H54 (cell line): ENCODE data around the gene MEIS1.

Experiments
- DNase-seq: peaks from one replicate; pipeline ENCODE4 v3.0.0; 2011; ENCODE audit warnings: low spot score, mixed read lengths; ENCODE audit not compliant: insufficient read length
- FAIRE-seq: peaks from 3 replicates; lab custom pipeline; 2011; peaks lifted over from hg19 to GRCh38; lab: Jason Lieb, UNC
- POLR2A ChIP-seq: IDR thresholded peaks from 2 replicates; pipeline ENCODE4 v1.6.1; 2011; ENCODE audit warnings: low read depth, mild to moderate bottlenecking, low read length

The MEIS1 gene

GRCh38 chr2:66488946-66489345 is 54.0 kb downstream of the MEIS1 start:
- TF ChIP-seq POLR2A, result no peak
- DNase-seq (no peak), FAIRE-seq (no peak)

DNA sequence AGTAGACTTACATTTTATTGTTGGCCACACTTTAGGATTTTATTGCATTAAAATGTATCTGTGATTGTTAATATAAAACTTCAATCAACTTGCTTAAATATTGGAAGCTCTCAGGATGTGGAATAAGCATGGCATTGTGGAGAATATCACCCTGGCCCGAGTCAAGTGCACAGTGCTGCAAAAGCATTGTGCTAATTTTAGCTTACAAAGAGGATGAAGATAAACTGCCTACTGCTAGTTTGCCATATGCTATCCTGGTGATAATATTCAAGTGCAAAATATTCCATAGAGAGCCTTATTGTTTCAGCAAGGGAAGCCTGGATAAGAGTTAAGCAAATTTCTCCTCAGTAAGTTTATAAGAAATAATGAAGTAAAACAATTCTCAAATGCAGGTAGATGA is 54.5 kb downstream of the MEIS1 start:
- no peak for DNase-seq
- no peak for FAIRE-seq
- TF ChIP-seq POLR2A, result no peak

GRCh38 chr2:66490588-66491001 is 55.7 kb downstream of the MEIS1 start:
- TF ChIP-seq POLR2A, result no peak
- FAIRE-seq, result no peak
- no peak for DNase-seq

DNA sequence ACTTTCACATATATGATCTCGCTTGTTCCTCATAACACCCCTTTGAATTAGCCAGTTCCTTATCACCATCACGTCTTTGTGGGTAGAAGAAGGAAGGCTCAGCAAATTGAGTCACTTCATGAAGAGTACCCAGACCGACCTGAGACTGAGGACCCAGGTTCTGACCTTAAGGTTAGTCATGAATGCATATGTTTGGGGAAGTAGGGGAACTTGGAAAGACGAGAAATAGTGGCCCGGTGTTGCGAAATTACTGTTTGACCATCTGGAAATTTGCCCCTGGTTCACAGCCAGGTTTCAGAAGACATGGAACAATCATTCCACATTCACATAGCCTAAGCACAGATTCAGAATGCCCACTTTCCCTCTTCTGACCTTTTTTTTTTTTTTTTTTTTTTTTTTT is 59.8 kb downstream of the MEIS1 start:
- no peak for TF ChIP-seq POLR2A
- DNase-seq (no peak), FAIRE-seq (no peak)

DNA sequence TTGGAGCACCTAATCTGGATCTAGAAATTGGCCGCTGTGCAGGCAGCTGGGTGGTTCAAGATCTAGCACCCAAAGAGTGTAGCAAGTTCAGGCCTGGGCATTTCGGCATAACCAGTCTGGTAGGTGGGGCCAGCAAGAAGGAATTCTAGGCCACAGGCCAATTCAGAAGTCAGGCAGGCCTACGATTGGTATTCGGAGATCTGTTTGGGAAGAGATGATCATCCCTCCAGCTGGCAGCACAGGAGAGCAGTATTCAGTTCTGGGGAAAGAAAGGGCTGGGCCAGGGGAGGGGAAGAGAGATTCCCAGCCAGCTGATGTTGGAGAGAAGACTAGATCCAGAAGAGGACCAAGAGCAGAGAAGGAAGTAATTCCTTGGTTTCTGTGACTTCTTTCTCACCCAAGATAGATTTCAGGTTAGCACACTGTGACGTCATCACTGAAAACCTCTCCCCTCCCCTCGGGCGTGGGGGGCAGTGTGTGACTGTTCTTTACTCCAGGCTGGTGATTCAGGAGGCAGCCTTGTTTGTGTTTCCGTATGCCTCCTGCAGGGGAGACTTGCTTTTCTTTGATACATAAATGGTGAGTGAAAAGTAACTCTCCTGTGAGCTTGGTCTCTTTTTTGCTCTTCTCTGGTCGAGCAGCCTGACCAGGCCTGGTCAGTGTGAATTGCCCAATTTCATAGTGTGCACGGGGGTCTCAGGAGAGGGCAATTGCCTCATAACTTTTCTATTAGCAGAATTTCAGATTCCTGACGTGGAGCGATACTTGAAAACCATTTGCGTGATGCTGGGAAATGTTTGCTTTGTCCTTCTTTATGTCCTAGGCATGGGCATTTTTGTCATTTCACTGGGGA is 61.1 kb downstream of the MEIS1 start:
- DNase-seq (peak; percentile 68), FAIRE-seq (peak; percentile 99)
- no peak for TF ChIP-seq POLR2A

- DNase-seq, result no peak
- no peak for FAIRE-seq
- TF ChIP-seq POLR2A, result no peak
Measured at GRCh38 chr2:66496670-66497420, 61.9 kb downstream of the MEIS1 start.

GRCh38 chr2:66497431-66498288 is 62.7 kb downstream of the MEIS1 start:
- DNase-seq (no peak), FAIRE-seq (no peak)
- TF ChIP-seq POLR2A, result no peak

DNA sequence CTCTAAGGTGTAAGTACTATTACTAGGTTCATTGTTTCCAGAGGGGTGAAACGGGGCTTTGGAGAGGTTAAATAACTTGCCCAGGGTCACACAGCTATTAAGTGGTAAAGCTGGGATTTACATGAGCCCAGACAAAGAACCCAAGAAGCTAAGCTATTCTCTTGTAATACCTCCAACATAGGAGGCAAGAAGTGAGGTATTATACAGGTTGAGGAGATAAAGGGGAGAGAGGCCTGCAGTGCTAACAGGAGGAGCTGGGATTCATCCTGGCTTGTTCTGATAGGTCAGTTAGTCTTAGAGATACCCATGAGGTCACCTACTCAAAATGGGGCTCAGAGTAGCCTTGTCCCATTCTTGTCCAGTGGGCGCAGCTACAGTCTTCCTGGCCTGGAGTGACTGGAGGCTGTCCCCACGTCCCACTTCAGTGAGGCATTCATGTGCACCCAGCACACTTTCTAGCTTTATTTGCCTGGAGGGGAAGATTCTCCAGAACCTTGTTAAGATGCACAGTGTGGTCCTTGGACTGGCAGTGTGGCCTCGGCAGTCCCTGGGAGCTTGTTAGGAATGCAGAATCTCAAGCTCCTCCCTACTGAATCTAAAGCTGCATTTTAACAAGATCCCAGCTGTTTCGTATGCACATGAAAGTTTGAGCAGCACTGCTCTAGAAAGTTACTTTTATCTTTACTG is 63.5 kb downstream of the MEIS1 start:
- FAIRE-seq (no peak), DNase-seq (no peak)

GRCh38 chr2:66501267-66501666 is 66.3 kb downstream of the MEIS1 start:
- DNase-seq (no peak), FAIRE-seq (no peak)
- TF ChIP-seq POLR2A, result no peak

More for the DNA sequence above, 63.5 kb downstream of the MEIS1 start:
- no peak for TF ChIP-seq POLR2A

DNA sequence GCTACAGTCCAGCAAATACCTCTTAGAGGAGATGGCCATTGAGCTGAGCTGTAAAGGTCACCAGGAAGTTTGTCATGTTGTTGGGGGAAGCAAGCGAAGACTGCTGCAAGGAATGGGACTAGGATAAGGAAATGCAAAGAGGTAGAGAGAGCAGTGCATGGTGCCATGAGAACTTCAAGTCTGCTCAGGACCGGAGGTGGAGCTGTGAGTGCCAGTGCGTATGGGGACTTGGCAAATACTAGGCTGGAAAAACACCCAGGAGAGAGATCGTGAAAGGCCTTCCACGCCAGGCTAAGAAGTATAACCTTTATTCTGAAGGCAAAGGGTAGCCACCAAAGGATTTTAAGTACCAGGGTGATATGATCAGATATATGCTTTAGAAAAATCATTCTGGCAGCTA is 71.3 kb downstream of the MEIS1 start:
- TF ChIP-seq POLR2A, result no peak
- FAIRE-seq (no peak), DNase-seq (no peak)

DNA sequence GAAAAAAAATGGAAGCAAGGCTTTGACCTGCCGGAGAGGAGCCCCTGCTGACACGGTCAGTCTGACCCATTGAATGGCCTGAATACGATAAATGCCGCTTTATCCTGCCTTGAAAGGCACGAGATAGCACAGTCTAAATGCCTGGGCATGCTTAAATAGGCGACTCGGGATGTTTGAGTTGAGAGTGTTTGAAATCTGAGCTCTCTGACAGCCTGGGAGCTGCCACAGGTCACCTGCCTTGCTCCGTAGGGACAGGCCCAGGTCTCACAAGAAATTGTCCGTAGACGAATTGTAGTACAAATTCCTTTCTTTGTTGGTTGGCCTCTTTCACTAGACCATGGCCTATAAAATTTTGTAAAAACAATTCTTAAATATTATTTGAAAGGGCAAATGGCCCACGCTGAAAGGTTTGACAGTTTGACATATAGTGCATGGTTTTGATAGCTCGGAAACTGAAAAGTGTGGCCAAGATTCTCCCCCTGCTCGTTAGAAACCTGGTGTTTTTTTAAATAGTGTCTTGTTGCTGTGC is 72.8 kb downstream of the MEIS1 start:
- FAIRE-seq, result no peak
- no peak for DNase-seq
- TF ChIP-seq POLR2A, result no peak

GRCh38 chr2:66508484-66509071 is 73.7 kb downstream of the MEIS1 start:
- no peak for TF ChIP-seq POLR2A
- FAIRE-seq (no peak), DNase-seq (no peak)

DNA sequence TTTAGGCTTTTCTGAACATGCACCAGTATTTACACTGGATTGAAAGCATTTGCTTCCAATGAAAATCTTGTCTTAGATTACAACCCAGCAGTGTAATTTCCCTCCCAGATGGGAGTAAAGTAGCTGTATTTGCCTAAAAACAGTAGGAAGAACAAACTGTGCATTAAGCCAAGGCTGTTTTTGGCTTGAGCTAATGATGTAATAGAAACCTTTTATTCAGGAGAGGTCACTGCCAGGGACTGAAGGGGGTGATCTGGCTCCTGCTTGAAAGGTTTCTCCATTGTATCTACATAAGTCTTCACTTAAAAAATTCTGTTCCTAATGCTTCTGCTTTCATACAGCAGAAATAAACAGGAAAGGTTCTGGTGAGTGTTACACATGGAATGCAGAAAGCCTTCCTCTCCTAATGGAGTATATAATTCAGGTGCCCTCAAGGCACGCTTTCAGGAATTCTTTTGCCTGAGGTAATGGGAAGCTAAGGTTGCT is 74.4 kb downstream of the MEIS1 start:
- no peak for TF ChIP-seq POLR2A
- FAIRE-seq (peak; percentile 73), DNase-seq (no peak)
